AG09319 (cell line): ENCODE results near the gene STK17B.

Experiments used
- DNase-seq: peaks from one replicate; pipeline ENCODE4 v3.0.0-alpha.2; 2010; ENCODE audit warnings: low read depth; ENCODE audit errors: extremely low read depth
- TF ChIP-seq, protein P1 (sequence below): IDR thresholded peaks from 2 replicates; pipeline ENCODE4 v1.5.1; 2011; ENCODE audit warnings: low read depth, mild to moderate bottlenecking, inconsistent platforms, low read length, moderate library complexity

STK17B gene

DNA sequence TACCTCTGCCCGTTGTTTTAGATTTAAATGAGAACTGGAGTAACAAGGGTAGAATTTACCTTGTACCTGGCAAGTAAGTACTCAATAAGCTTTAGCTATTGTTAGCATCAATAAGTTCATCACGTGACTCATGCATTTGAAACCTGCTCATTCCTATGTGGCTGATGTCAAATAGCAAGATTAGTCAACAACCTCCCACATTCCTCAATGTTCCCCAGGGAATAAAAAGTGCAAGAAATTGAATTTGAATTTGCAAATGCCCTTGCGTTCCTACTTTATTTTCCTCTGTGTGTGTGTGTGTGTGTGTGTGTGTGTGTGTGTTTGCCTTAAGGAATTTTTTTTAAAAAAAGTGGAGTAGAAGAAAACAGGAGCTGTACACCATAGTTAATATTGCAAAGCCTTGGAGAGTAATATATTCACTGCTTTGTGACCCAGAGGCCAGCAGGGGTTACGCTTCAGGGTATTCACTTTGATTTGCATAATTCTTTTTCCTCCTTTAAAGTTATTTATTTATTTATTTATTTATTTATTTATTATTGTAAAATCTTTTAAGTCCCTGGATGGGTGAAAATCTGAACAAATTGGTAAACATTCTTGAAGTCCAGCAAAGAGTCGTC lies 58.9 kb downstream of the STK17B start:
- DNase-seq: peak; percentile 56

GRCh38 chr2:196108604-196109003 lies 62.8 kb downstream of the STK17B start:
- TF ChIP-seq, protein P1, sequence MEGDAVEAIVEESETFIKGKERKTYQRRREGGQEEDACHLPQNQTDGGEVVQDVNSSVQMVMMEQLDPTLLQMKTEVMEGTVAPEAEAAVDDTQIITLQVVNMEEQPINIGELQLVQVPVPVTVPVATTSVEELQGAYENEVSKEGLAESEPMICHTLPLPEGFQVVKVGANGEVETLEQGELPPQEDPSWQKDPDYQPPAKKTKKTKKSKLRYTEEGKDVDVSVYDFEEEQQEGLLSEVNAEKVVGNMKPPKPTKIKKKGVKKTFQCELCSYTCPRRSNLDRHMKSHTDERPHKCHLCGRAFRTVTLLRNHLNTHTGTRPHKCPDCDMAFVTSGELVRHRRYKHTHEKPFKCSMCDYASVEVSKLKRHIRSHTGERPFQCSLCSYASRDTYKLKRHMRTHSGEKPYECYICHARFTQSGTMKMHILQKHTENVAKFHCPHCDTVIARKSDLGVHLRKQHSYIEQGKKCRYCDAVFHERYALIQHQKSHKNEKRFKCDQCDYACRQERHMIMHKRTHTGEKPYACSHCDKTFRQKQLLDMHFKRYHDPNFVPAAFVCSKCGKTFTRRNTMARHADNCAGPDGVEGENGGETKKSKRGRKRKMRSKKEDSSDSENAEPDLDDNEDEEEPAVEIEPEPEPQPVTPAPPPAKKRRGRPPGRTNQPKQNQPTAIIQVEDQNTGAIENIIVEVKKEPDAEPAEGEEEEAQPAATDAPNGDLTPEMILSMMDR: no peak
- no peak for DNase-seq

More for the DNA sequence above, 58.9 kb downstream of the STK17B start:
- TF ChIP-seq, protein P1: no peak

DNA sequence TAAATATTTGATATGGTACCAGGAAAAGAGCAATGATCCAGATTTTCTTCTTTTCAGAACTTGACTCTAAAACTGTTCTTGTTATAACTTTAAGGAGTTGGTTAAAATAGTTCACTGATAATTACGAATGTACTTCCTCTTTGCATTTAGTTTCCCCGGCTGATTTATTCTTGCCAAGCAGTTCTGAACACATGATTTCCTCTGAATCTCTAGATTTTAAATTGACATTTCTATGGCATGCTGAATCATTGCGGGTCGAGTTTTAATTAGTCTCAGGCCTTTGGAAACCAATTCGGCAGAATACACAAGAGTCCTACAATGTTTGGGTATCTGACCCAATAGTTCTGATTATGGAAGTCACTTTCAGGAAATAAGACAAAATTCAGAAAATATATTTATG lies 65.4 kb downstream of the STK17B start:
- TF ChIP-seq, protein P1: no peak
- no peak for DNase-seq

DNA sequence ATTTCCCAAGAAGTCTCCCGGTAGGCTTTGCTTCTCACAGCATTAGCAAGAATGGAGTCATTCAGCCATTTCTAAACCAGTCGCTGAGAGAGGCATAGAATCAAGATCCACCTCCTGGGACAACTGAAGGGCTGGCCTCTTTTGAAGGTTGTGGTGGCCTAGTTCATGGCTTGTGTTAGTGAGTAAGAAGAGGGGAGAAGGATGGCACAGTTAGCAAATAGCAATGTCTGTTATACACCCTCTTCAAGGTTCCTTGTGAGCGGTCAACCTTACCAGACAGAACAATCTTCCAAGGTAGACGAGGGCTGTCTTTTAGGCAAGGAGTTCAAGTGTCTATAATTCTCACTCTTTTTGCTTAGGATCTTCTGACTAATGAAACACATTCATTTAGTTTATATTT lies 67.3 kb downstream of the STK17B start:
- DNase-seq: no peak
- TF ChIP-seq, protein P1: no peak

GRCh38 chr2:196103626-196104025 lies 67.8 kb downstream of the STK17B start:
- no peak for DNase-seq
- TF ChIP-seq, protein P1: no peak

DNA sequence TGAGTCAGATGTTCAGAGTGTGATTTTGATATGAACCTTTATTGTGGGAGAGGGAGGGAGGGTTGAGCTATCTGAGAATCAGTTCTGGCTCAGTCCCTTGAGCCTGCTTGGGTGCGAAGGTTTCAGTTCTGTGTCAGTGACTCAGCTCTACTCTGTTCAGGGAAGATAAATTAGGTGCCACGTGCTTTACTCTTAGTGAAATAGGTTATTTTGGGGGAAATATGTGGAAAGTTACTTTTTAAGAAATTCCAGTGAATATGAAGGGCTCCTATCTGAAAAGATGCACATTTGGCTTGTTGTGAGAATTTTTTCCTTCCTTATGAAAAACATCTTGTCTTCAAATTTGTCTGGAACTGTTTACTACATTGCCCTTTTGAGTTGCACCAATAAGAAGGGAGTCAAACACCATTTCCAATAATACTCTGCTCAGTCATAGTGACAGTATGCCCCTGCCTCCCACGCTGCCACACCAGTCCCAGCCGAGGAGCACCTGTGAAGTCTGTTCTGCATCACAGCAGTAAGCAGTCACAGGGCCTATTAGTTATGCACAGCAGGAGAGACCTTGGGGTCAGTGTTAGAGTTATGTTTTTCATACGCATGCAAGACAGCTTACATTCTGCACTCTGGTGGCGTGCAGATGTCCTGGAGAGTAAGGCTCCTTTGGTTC lies 69.9 kb downstream of the STK17B start:
- no peak for DNase-seq

DNA sequence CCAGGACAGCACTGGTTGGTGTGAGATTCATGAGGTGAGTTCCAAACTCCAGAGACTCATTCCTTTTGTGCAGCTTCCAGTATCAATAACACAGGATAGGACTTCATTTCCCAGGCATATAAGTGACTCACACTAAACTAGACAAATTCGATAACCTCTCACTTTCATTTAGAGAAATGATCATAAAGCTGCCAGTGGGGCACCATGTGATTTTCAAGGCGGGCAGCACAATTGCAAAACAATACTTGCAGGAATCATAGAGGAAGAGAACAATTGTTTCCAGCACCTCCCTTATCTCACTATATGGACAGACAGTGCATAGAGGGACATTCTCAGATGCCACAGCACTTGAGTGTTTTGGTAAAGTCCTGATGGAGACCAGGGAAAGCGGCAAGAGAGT lies 71.5 kb downstream of the STK17B start:
- DNase-seq: no peak
- TF ChIP-seq, protein P1: no peak

More for the DNA sequence above, 69.9 kb downstream of the STK17B start:
- TF ChIP-seq, protein P1: no peak
